Osteocyte (in vitro differentiated cells): ENCODE results near the gene MAGIX. TPM values are rescaled to one million over a fixed set of nuclear protein-coding genes. Genes with fewer than 3 reads are reported as not detected.

Experiments used
- DNase-seq: peaks from one replicate; pipeline ENCODE4 v3.0.0; 2021; ENCODE audit warnings: mixed read lengths; ENCODE audit not compliant: unreplicated experiment; ENCODE audit errors: extremely low spot score
- H3K27ac Mint-ChIP-seq: one replicate; pipeline ENCODE4 v1.8.0; 2021; ENCODE audit warnings: mild to moderate bottlenecking, mixed read lengths; ENCODE audit not compliant: unreplicated experiment
- H3K27me3 Mint-ChIP-seq: one replicate; pipeline ENCODE4 v1.8.0; 2021; ENCODE audit warnings: mixed read lengths; ENCODE audit not compliant: unreplicated experiment
- H3K36me3 Mint-ChIP-seq: one replicate; pipeline ENCODE4 v1.8.0; 2021; ENCODE audit warnings: mixed read lengths; ENCODE audit not compliant: unreplicated experiment
- H3K4me1 Mint-ChIP-seq: one replicate; pipeline ENCODE4 v1.8.0; 2021; ENCODE audit warnings: mixed read lengths; ENCODE audit not compliant: unreplicated experiment
- H3K4me3 Mint-ChIP-seq: one replicate; pipeline ENCODE4 v1.8.0; 2021; ENCODE audit warnings: mild to moderate bottlenecking, moderate library complexity, mixed read lengths; ENCODE audit not compliant: unreplicated experiment
- H3K9me3 Mint-ChIP-seq: one replicate; pipeline ENCODE4 v1.8.0; 2021; ENCODE audit warnings: mixed read lengths; ENCODE audit not compliant: unreplicated experiment
- total RNA-seq: library from RNA; stranded (reverse); gene quantifications from 2 replicates; pipeline ENCODE4 v1.2.1, GENCODE V29; 2021
- TF ChIP-seq, protein P1 (sequence below): fragments of 200-600 bp; sonication (generic); IDR thresholded peaks from 2 replicates; pipeline ENCODE4 v1.5.0; 2021; ENCODE audit warnings: antibody characterized with exemption, mild to moderate bottlenecking, moderate library complexity

The MAGIX gene
- total RNA-seq, 1 donor from 2014 or later, result 2.3 TPM

DNA sequence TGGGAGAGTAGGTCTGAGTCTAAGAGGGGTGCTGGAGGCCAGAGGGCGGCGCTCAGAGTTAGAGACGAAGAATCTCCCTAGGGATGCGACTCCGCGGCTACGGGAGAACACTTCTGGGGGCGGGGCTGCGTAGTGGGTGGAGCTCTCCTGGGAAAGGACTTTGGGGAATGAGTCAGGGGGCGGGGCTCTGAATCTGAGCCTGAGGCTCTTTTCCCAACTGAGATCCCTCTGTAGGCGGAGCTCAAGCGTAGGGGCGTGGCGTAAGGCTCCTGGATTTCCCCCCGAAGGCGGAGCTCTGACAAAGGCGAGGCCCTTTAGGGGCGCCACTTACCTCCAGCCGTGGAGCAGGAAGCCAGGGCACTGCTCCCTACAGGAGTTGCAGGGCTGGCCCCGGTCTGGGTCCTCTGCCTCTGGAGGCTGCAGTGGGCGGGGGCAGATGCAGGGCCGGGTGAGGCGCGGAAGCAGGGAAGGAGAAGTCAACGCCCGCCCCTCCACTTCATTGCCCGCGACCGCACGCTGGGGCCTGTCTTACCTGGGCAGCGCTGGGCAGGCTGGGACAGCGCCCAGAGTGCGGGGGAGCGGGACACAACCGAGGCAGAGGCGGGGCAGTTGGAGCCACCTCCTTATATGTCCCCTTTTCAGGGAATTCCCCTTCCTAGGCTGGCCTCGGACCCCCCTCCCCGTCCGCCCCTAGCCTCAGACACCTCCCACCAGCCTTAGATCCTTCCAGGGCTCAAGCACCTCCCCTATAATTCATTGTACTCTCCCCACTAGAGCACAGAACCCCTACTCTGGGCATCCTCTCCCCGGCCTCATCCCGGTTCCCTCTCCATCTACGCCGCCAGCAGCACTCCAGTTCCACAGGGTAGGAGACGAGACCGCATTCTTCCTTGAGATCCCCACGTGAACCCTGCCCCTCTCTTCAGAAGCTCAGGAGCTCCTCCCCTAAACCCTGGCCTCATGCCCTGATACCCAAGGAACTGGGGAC lies 22.0 kb downstream of the MAGIX start:
- DNase-seq, result peak; percentile 91
- Mint-ChIP-seq H3K27me3 (no peaks in the 10 kb centered on the region), H3K36me3 (peaks cover 2% of the 10 kb centered on the region), H3K4me3 (peak overlapping the region; percentile 62), H3K4me1 (peaks cover 15% of the 10 kb centered on the region), H3K27ac (peak overlapping the region; percentile 68), H3K9me3 (peaks cover under 1% of the 10 kb centered on the region)
- TF ChIP-seq, protein P1, sequence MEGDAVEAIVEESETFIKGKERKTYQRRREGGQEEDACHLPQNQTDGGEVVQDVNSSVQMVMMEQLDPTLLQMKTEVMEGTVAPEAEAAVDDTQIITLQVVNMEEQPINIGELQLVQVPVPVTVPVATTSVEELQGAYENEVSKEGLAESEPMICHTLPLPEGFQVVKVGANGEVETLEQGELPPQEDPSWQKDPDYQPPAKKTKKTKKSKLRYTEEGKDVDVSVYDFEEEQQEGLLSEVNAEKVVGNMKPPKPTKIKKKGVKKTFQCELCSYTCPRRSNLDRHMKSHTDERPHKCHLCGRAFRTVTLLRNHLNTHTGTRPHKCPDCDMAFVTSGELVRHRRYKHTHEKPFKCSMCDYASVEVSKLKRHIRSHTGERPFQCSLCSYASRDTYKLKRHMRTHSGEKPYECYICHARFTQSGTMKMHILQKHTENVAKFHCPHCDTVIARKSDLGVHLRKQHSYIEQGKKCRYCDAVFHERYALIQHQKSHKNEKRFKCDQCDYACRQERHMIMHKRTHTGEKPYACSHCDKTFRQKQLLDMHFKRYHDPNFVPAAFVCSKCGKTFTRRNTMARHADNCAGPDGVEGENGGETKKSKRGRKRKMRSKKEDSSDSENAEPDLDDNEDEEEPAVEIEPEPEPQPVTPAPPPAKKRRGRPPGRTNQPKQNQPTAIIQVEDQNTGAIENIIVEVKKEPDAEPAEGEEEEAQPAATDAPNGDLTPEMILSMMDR, result no peak

DNA sequence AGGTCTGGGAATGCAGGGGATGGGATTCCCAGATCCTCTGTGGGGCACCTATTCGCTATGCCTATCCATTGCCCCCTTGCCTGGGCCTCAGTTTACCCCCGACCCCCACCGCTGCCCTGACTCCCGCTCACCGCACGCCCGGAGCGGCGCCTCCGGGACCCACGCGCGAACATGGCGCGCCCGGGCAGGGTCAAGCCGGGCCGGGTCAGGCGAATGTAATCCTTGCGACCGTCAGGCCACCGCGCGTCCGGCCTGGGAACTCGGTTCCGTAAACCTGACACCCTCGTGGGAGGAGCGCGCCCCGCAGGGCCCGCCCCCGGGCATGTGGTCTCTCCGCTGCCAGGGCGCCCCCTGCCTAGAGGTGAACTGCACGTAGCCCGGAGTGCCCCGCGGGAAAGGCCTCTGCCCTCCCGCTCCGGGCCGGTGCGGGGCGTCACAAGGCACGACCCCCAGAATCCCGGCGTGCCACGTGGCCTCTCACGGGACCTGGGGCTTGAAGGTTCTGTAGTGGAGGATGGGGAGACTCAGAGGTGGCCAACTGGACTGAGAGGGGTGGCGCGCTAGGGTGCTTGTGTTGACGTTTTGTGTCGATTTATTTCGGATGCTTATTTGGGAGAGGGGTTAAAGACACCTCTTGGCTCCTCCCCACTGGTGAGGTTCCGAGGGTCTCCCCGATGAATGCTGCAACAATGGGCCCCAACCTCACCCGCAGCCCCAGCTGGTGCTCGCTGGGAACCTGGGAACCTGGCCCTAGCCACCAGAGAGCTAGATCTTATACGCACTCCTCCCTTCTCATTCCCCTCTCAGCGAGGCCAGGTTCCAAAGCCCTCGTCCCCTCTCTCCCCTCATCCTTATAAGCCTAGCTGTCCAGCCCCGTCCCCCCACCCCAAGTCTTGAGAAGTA lies 23.8 kb downstream of the MAGIX start, which contains the start of gene PRICKLE3:
Gene PRICKLE3 (minus strand): TSS at position 249 of the 903 bp plus-strand sequence. CDS start 76 bp downstream, at position 173.
- no peak for DNase-seq
- H3K27ac Mint-ChIP-seq, result peak within 1 kb of the TSS; percentile 68
- H3K9me3 Mint-ChIP-seq, result no peaks in the 10 kb centered on the region
- H3K4me1 Mint-ChIP-seq, result peaks cover 21% of the 10 kb centered on the region
- H3K4me3 Mint-ChIP-seq, result peak within 1 kb of the TSS; percentile 62
- TF ChIP-seq, protein P1, result peak; percentile 26
- H3K36me3 Mint-ChIP-seq, result peaks cover 2% of the 10 kb centered on the region
- no peaks in the 10 kb centered on the region for H3K27me3 Mint-ChIP-seq

DNA sequence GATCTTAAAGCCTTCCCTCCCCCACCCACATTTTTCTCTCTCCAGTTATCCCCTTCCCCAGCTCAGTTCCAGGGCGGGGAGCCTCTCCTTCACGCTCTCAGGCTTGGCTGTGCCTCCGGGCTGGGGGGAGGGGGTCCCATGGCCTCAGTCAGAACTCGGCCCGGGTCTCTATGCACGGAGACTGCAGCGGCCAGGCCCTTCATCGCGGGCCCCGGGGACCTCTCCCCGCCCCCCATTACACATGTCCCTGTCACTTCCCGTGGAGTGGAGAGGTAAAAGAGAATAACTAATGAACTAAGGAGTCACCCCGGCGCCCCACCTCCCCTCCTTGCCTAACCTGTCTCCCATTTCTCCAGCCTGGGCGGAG lies 24.5 kb downstream of the MAGIX start:
- Mint-ChIP-seq H3K27me3 (no peaks in the 10 kb centered on the region), H3K9me3 (no peaks in the 10 kb centered on the region), H3K4me3 (peak overlapping the region; percentile 62), H3K4me1 (peaks cover 22% of the 10 kb centered on the region), H3K36me3 (peaks cover 2% of the 10 kb centered on the region), H3K27ac (peak overlapping the region; percentile 27)
- TF ChIP-seq, protein P1, result no peak
- DNase-seq, result no peak

DNA sequence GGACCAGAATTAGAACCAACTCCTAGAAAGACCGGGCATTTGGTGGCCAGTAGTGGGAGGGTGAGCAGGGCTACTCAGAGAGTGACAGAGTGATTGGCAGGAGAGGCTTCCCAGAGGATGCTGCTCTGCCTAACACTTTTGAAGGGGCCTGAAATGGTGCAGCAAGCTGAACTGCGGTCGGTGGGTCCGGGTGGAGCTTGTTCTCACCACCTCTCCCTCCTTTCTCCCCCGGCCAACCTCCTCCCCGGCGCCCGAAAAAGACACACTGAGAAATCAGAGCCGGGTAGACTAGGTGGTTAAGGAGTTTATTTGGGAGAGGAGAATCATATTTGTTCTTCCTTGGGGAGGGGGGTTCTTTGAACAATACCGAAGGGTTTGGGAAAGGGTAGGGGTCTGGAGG lies 25.0 kb downstream of the MAGIX start:
- DNase-seq, result no peak
- H3K4me3 Mint-ChIP-seq, result no peak overlapping the region
- H3K4me1 Mint-ChIP-seq, result peaks cover 22% of the 10 kb centered on the region
- H3K27ac Mint-ChIP-seq, result no peak overlapping the region
- no peaks in the 10 kb centered on the region for H3K9me3 Mint-ChIP-seq
- TF ChIP-seq, protein P1, result no peak
- H3K27me3 Mint-ChIP-seq, result no peaks in the 10 kb centered on the region
- peaks cover 2% of the 10 kb centered on the region for H3K36me3 Mint-ChIP-seq
